Natural killer cell (primary cell): ENCODE results near the gene EFCAB6. TPM values are rescaled to one million over a fixed set of nuclear protein-coding genes. Genes with fewer than 3 reads are reported as not detected.

Source experiments
- ATAC-seq, 3 donors: fragments of 150-1000 bp in 2 of 3; fragments of 200-7000 bp in 1 of 3; cut with Tn5 transposase; 1 replicate in 1 of 3; 2 replicates in 2 of 3; pipeline ENCODE4 v1.10.0; 2021; ENCODE audit warnings: mild to moderate bottlenecking in 2 of 3, moderate library complexity in 2 of 3
- DNase-seq, 2 donors: peaks; one replicate each; pipeline versions ENCODE4 v3.0.0 to v3.0.0-alpha.2; 2013 to 2021; ENCODE audit warnings: mixed read lengths in 1 of 2
- H3K27ac ChIP-seq: one replicate; pipeline ENCODE4 v1.5.1; 2013; ENCODE audit warnings: mild to moderate bottlenecking, low read length
- H3K27me3 ChIP-seq: one replicate; pipeline ENCODE4 v1.6.1; 2013; ENCODE audit warnings: low read length; ENCODE audit not compliant: control insufficient read depth, insufficient read depth
- H3K36me3 ChIP-seq: one replicate; pipeline ENCODE4 v1.6.1; 2013; ENCODE audit warnings: low read length; ENCODE audit not compliant: control insufficient read depth, insufficient read depth
- H3K4me1 ChIP-seq: one replicate; pipeline ENCODE4 v1.6.1; 2013; ENCODE audit warnings: low read length; ENCODE audit not compliant: control insufficient read depth, insufficient read depth
- H3K4me3 ChIP-seq: one replicate; pipeline ENCODE4 v1.5.1; 2013; ENCODE audit warnings: low read length
- H3K9me3 ChIP-seq: one replicate; pipeline ENCODE4 v1.6.1; 2013; ENCODE audit warnings: low read length; ENCODE audit not compliant: control insufficient read depth, insufficient read depth
- H3K27ac Mint-ChIP-seq, 2 donors: one replicate each; pipeline ENCODE4 v1.8.0; 2022; ENCODE audit warnings: mild to moderate bottlenecking in 2 of 2, mixed read lengths in 2 of 2, moderate library complexity in 1 of 2
- H3K27me3 Mint-ChIP-seq, 2 donors: one replicate each; pipeline ENCODE4 v1.8.0; 2022; ENCODE audit warnings: low read depth in 2 of 2, mixed read lengths in 2 of 2
- H3K36me3 Mint-ChIP-seq: one replicate; pipeline ENCODE4 v1.8.0; 2022; ENCODE audit warnings: mixed read lengths
- H3K4me1 Mint-ChIP-seq, 2 donors: one replicate each; pipeline ENCODE4 v1.8.0; 2022; ENCODE audit warnings: mixed read lengths in 2 of 2
- H3K4me3 Mint-ChIP-seq: one replicate; pipeline ENCODE4 v1.8.0; 2022; ENCODE audit warnings: mild to moderate bottlenecking, moderate library complexity, mixed read lengths
- H3K9me3 Mint-ChIP-seq, 2 donors: one replicate each; pipeline ENCODE4 v1.8.0; 2022; ENCODE audit warnings: mixed read lengths in 2 of 2
- WGBS: methylation state at CpG from one replicate; pipeline ENCODE4 v1.1.7; 2013; ENCODE audit warnings: missing lambda C conversion rate; ENCODE audit not compliant: insufficient coverage; 5-methylcytosine and 5-hydroxymethylcytosine counted together
- intact Hi-C: fragments of 100-400 bp; cut with micrococcal nuclease; formaldehyde crosslinking; loops from one replicate; pipeline ENCODE4 v1.14.2; 2022
- total RNA-seq, 4 donors: library from RNA; stranded (reverse); fragments of 120-200 nt in 1 of 4; gene quantifications; one replicate each; pipeline versions ENCODE4 v1.2.3 to v1.2.4, GENCODE V29; 2013 to 2022
- TF ChIP-seq, protein P1 (sequence below): fragments of 200-600 bp; IDR thresholded peaks from one replicate; pipeline ENCODE4 v1.8.0; 2022; ENCODE audit warnings: antibody characterized with exemption

The EFCAB6 gene
- total RNA-seq, 3 donors from 2014 or later (not counting 1 experiment from before 2014, with no cell fraction given) = 0.23 to 0.35 (median 0.26) TPM

DNA sequence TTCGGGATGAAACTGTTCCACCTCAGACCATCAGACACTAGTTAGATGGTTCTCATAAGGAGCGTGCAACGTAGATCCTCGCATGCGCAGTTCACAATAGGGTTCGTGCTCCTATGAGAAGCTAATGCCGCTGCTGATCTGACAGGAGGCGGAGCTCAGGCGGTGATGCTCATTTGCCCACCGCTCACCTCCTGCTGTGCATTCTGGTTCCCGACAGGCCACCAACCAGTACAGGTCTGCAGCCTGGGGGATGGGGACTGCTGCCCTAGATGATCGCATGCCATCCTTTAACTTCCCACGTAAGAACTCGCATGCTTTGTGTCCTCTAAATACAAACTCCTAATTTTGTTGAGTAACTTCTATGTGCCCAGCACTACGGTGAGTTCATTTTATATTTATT is 62.6 kb downstream of the EFCAB6 start:
- Mint-ChIP-seq H3K4me1 (no peaks in the 10 kb centered on the region), H3K4me3 (no peak overlapping the region), H3K27me3 (peaks cover 13 to 55% of the 10 kb centered on the region in 2 donors), H3K9me3 (no peaks in the 10 kb centered on the region), H3K27ac (no peak overlapping the region), H3K36me3 (no peaks in the 10 kb centered on the region)
- H3K4me1 ChIP-seq = no peaks in the 10 kb centered on the region
- TF ChIP-seq, protein P1, sequence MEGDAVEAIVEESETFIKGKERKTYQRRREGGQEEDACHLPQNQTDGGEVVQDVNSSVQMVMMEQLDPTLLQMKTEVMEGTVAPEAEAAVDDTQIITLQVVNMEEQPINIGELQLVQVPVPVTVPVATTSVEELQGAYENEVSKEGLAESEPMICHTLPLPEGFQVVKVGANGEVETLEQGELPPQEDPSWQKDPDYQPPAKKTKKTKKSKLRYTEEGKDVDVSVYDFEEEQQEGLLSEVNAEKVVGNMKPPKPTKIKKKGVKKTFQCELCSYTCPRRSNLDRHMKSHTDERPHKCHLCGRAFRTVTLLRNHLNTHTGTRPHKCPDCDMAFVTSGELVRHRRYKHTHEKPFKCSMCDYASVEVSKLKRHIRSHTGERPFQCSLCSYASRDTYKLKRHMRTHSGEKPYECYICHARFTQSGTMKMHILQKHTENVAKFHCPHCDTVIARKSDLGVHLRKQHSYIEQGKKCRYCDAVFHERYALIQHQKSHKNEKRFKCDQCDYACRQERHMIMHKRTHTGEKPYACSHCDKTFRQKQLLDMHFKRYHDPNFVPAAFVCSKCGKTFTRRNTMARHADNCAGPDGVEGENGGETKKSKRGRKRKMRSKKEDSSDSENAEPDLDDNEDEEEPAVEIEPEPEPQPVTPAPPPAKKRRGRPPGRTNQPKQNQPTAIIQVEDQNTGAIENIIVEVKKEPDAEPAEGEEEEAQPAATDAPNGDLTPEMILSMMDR = no peak
- WGBS = 83% methylated on average over 15 of the region's 15 CpGs
- no peak overlapping the region for H3K4me3 ChIP-seq
- no peaks in the 10 kb centered on the region for H3K27me3 ChIP-seq
- DNase-seq (no peak), ATAC-seq (no peak)
- H3K27ac ChIP-seq = no peak overlapping the region
- H3K9me3 ChIP-seq = no peaks in the 10 kb centered on the region
- no peaks in the 10 kb centered on the region for H3K36me3 ChIP-seq
- intact Hi-C loops = no loop called here

DNA sequence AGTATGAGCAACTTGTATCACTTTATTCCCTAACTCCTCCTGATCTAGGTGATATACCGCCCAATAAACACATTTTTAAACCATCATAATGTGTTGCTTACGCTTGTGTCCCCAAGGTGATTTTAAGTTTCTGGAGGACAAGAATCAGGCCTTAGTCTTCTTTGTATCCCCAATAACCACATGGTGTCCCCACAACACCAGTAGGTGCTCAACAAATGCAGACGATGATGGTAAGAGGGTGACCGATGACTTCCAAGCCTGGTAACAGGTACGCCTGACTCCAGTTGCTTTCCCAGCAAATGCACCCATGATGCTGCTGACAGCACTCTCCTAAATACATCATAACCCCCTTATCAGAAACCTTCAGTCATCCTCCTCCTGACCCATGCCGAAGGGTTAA is 64.2 kb downstream of the EFCAB6 start:
- H3K9me3 Mint-ChIP-seq = no peaks in the 10 kb centered on the region
- TF ChIP-seq, protein P1 = no peak
- H3K36me3 ChIP-seq = no peaks in the 10 kb centered on the region
- H3K4me1 ChIP-seq = no peaks in the 10 kb centered on the region
- ATAC-seq (no peak), DNase-seq (no peak)
- no peaks in the 10 kb centered on the region for H3K36me3 Mint-ChIP-seq
- no peak overlapping the region for H3K27ac ChIP-seq
- H3K27ac Mint-ChIP-seq = no peak overlapping the region
- H3K4me3 Mint-ChIP-seq = no peak overlapping the region
- peaks cover 10 to 46% of the 10 kb centered on the region in 2 donors for H3K27me3 Mint-ChIP-seq
- no peak overlapping the region for H3K4me3 ChIP-seq
- WGBS = 93% methylated on average over 6 of the region's 6 CpGs
- H3K9me3 ChIP-seq = no peaks in the 10 kb centered on the region
- intact Hi-C loops = no loop called here
- no peaks in the 10 kb centered on the region for H3K27me3 ChIP-seq
- no peaks in the 10 kb centered on the region for H3K4me1 Mint-ChIP-seq

DNA sequence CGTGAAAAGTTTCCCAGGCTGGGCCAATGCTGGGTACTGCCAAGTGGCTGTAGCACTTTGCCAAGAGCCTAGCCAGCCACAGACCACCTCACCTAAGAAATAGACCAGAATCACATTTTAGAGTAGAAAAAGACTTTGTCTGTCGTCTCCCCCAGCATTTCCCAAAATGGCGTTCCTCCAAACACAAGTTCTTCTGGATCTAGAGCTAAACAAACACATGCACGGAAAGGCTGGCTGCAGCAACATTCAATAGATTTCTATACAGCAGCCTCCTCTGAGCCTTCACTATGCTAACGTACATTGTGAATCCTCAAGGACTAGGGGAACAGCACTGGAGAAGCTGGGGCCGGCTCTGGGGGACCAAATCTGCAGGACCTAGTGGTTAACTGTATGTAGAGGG is 65.0 kb downstream of the EFCAB6 start:
- ATAC-seq (no peak), DNase-seq (no peak)
- no peaks in the 10 kb centered on the region for H3K9me3 Mint-ChIP-seq
- no peaks in the 10 kb centered on the region for H3K36me3 Mint-ChIP-seq
- Histone ChIP-seq H3K4me3 (no peak overlapping the region), H3K27me3 (no peaks in the 10 kb centered on the region), H3K27ac (no peak overlapping the region), H3K4me1 (no peaks in the 10 kb centered on the region), H3K9me3 (no peaks in the 10 kb centered on the region), H3K36me3 (no peaks in the 10 kb centered on the region)
- TF ChIP-seq, protein P1 = no peak
- no peak overlapping the region for H3K27ac Mint-ChIP-seq
- 88% methylated on average over 6 of the region's 6 CpGs for WGBS
- H3K4me1 Mint-ChIP-seq = no peaks in the 10 kb centered on the region
- H3K4me3 Mint-ChIP-seq = no peak overlapping the region
- intact Hi-C loops = no loop called here
- H3K27me3 Mint-ChIP-seq = peaks cover 8 to 40% of the 10 kb centered on the region in 2 donors

- no peak overlapping the region for H3K4me3 ChIP-seq
- TF ChIP-seq, protein P1 = no peak
- no peaks in the 10 kb centered on the region for H3K36me3 ChIP-seq
- ATAC-seq (no peak), DNase-seq (no peak)
- H3K4me3 Mint-ChIP-seq = no peak overlapping the region
- H3K27me3 Mint-ChIP-seq = peaks cover 5 to 32% of the 10 kb centered on the region in 2 donors
- no peak overlapping the region for H3K27ac Mint-ChIP-seq
- intact Hi-C loops = no loop called here
- H3K27me3 ChIP-seq = no peaks in the 10 kb centered on the region
- no peak overlapping the region for H3K27ac ChIP-seq
- no peaks in the 10 kb centered on the region for H3K9me3 Mint-ChIP-seq
- H3K4me1 ChIP-seq = no peaks in the 10 kb centered on the region
- no peaks in the 10 kb centered on the region for H3K36me3 Mint-ChIP-seq
- 86% methylated on average over 13 of the region's 13 CpGs for WGBS
- H3K4me1 Mint-ChIP-seq = no peaks in the 10 kb centered on the region
- no peaks in the 10 kb centered on the region for H3K9me3 ChIP-seq
These were observed 66.2 kb downstream of the EFCAB6 start for GRCh38 chr22:43745783-43746356.
